ENCODE results near the gene MYO9A. TPM values are rescaled to one million over a fixed set of nuclear protein-coding genes. Genes with fewer than 3 reads are reported as not detected.

MYO9A gene
- total RNA-seq, 1 experiment from 2014 or later = 21.4 TPM

- Histone ChIP-seq H4K20me1 (ENCODE audit: control insufficient read depth, insufficient read depth, insufficient read length) (no peaks in the 10 kb centered on the region), H3K9me3 (ENCODE audit: control insufficient read depth, low read depth, low read length) (no peaks in the 10 kb centered on the region), H3K79me2 (ENCODE audit: insufficient read depth, low read length) (no peaks in the 10 kb centered on the region; the same call in 1 of the 2 replicates), H3K14ac (ENCODE audit: insufficient read depth, low read length) (no peak overlapping the region), H2AFZ (ENCODE audit: low read length) (no peak overlapping the region), H2BK20ac (ENCODE audit: low read depth, low read length, poor library complexity, severe bottlenecking) (no peak overlapping the region), H4K5ac (ENCODE audit: insufficient read length, low read depth, low read length) (no peak overlapping the region), H4K8ac (replicated peaks; ENCODE audit: insufficient read length, low read depth, low read length) (peak overlapping the region; percentile 10), H3K27ac (ENCODE audit: insufficient read length, low read depth, low read length) (no peak overlapping the region), H3K9ac (ENCODE audit: extremely low read depth, insufficient read length, low read length) (no peak overlapping the region), H3K79me1 (ENCODE audit: insufficient read depth, low read depth, low read length, poor library complexity, severe bottlenecking) (no peaks in the 10 kb centered on the region), H3K56ac (ENCODE audit: insufficient read length, low read depth, low read length) (no peak overlapping the region), H4K91ac (ENCODE audit: insufficient read length, low read depth, low read length) (no peak overlapping the region), H2BK15ac (ENCODE audit: low read depth, low read length) (no peak overlapping the region), H3K4me1 (ENCODE audit: insufficient read depth, low read length) (no peaks in the 10 kb centered on the region), H3K27me3 (ENCODE audit: insufficient read depth, low read length) (no peaks in the 10 kb centered on the region), H3K4ac (ENCODE audit: low read depth, low read length) (no peak overlapping the region), H2AK5ac (ENCODE audit: insufficient read length, low read length) (no peak overlapping the region), H2BK5ac (ENCODE audit: insufficient read length, low read length) (no peak overlapping the region), H3K23me2 (ENCODE audit: insufficient read length, low read depth, low read length, poor library complexity, severe bottlenecking) (no peaks in the 10 kb centered on the region), H3K4me2 (ENCODE audit: insufficient read depth, insufficient read length, low read length) (no peak overlapping the region), H2BK12ac (ENCODE audit: insufficient read length, low read depth, low read length) (no peak overlapping the region), H2BK120ac (ENCODE audit: low read depth, low read length, poor library complexity, severe bottlenecking) (no peak overlapping the region), H3T11ph (ENCODE audit: low read length) (no peak overlapping the region), H3K18ac (ENCODE audit: insufficient read length, low read depth, low read length) (no peak overlapping the region), H3K23ac (ENCODE audit: insufficient read length, low read depth, low read length) (no peak overlapping the region)
- no peaks in the 10 kb centered on the region for H3K9me3 Mint-ChIP-seq
- H3K27me3 Mint-ChIP-seq (ENCODE audit: low read depth) = peaks cover 3% of the 10 kb centered on the region
- H3K27ac Mint-ChIP-seq = no peak overlapping the region
- DNase-seq = no peak
- no peaks in the 10 kb centered on the region; a peak in 1 of 7 replicates for H3K36me3 Mint-ChIP-seq (ENCODE audit: insufficient read depth in 1 of 3, low read depth in 3 of 3)
- H3K4me3 Mint-ChIP-seq = no peak overlapping the region
- H3K4me1 Mint-ChIP-seq = no peaks in the 10 kb centered on the region
- no peak for TF ChIP-seq CTCF (conservative IDR thresholded peaks at IDR 0.05)
- no CpG with 5 or more reads among the region's 15 CpGs for WGBS (ENCODE audit: extremely low coverage, insufficient read length, low lambda C conversion rate)
Measured at GRCh38 chr15:71788646-71789579, 329.0 kb downstream of the MYO9A start.
